ENCODE measurements around the gene YWHAB.

Gene YWHAB

DNA sequence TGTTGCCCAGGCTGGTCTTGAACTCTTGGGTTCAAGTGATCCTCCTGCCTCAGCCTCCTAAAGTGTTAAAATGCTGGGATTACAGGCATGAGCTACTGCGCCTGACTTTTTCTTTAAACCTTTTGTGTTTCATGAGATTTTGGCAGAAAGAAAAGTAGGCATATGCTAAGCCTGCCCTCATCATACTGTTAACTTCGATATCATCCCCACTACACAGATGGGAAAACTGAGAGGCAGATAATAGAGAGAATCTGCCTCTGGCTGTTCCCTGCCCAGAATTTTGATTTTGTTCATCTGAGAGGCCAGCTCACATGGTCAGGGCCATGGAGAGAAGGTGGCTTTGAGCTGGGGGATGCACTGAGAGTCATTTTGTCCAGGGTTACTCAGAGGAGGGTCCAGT is 31.9 kb downstream of the YWHAB start:
- DNase-seq: no peak

DNA sequence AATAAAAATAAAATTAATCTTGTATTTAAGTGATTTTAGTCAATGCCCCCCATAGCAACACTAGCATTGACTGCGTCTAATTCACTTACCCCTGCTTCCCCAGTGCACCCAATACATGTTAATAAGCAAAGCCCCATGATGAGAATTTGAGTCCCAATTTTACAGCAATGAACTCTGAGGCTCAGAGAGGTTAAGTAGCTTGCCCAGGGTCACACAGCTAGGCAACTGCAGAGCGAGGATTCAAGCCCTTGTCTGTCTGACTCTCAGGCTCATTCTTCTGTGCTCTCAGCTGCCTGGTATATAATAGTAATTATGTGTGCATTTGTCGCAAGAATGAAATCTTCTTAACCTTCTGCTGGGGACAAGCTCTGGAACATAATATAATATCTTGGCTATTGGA is 32.8 kb downstream of the YWHAB start:
- DNase-seq: no peak

DNA sequence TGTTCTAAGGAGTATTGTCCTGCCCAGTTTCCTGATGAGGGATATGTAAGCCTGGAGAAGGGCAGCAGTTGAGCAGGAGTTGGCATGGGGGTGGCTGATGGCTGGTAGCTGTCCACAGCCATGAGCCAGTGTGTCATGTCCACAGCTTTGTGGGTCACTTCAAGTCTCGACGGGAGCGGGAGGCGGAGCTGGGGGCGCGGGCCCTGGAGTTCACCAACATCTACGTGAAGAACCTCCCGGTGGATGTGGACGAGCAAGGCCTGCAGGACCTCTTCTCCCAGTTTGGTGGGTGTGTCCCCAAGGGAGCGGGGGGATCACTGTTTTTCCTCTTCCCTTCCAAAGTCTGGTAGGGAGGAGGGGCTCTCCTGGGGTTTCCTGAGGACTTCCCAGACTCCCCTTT is 33.3 kb downstream of the YWHAB start:
- no peak for DNase-seq

DNA sequence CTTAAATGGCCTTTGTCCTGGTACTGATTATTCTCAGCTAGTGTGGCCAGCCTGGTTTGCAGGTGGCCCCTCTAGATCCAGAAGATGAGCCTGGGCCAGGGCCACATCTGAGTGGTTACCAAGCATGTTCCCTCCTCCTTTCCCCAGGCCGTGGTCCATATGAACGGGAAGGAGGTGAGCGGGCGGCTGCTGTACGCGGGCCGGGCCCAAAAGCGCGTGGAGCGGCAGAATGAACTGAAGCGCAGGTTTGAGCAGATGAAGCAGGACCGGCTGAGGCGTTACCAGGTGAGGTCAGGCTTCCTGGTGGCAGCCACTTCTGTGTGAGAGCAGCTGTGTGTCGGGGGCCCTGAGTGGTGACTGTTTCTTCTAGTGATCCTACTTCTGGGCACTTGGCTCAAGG is 35.9 kb downstream of the YWHAB start:
- no peak for DNase-seq

DNA sequence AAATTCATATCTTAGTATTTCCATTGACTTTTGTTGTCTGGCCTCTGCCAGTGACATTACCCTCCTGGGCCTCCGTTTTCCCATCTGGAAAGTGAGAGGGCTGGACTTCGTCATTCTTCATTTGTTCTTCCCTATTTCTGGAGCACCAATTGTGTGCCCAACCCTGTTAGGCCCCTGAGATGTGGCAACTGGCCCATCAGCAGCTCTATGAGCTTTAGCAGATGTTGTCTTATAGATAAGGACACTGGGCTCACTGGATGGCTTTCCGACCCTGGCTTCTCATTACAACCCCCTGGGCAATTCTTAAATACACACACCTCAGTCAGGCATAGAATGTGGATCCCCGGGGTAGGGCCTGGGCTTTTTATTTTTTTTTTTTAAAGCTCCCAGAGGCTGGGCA is 39.0 kb downstream of the YWHAB start:
- no peak for DNase-seq

DNA sequence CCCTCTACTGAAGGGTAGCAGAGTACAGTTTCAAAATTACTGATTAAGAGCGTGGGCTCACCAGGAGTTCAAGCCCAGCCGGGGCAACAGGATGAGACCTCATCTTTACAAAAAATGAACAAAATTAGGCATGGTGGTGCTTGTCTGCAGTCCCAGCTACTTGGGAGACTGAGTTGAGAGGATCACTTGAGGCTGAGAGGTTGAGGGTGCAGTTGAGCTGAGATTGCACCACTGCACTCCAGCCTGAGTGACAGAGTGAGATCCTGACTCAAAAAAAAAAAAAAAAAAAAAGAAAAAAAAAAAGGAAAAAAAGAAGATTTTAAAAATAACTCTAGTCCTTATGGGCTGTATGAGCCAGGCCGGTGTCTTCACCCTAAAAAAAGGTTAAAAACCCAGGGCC is 43.1 kb downstream of the YWHAB start:
- no peak for DNase-seq

DNA sequence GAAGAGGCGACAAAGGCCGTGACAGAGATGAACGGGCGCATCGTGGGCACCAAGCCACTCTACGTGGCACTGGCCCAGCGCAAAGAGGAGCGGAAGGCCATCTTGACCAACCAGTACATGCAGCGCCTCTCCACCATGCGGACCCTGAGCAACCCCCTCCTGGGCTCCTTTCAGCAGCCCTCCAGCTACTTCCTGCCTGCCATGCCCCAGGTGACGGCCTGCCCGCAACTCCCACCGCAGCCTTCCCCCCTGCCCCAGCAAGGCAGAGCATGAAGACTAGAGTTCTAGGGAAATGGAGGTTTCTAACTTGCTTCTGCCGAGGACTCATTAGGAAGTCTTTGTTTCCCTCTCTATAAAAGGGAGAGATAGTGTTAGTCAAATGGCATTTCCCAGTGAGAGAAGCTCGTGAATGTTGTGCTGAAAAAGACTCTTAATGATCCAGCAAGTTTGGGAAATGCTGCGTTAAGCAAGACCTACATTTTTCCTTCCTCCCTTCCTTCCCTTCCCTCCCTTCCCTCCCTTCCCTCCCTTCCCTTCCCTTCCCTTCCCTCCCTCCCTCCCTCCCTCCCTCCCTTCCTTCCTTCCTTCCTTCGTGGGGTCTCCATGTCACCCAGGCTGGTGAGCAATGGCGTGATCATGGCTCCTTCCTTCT is 45.1 kb downstream of the YWHAB start:
- DNase-seq: no peak

DNA sequence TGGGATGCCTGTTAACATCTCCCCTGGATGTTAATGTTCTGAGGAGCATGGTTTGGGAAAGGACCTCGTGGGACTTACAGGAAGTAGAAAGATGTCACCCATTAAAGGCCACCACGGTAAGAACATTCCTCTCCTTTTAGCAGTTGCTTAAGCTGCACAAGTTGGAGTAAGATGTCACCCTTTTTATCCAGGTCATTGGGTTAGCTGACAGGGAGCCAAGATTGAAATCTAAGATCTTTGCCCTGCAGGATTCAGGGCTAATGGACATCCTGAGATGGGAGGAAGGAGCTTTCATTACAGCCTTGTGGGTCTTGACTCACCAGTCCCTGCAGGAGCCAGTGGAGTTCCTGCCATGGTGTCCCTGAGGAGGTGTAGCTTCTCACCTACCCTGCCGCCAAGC is 46.4 kb downstream of the YWHAB start:
- DNase-seq: no peak

DNA sequence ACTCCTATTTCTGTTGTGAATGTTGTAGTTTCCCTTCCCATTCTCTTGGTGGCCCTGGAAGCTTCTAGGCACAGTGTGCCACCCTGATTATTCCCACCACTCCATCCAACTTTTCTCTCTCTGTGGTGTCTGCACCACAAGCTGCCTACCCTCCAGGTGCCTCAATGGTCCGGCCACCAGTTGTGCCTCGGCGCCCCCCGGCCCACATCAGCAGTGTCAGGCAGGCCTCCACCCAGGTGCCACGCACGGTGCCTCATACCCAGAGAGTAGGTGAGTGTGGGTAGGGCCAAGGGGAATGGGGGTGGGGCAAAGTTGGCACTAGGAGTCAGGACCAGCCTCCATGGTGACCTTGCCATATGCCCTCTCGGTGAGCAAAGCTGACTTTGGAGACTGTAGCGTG is 47.4 kb downstream of the YWHAB start:
- no peak for DNase-seq

DNA sequence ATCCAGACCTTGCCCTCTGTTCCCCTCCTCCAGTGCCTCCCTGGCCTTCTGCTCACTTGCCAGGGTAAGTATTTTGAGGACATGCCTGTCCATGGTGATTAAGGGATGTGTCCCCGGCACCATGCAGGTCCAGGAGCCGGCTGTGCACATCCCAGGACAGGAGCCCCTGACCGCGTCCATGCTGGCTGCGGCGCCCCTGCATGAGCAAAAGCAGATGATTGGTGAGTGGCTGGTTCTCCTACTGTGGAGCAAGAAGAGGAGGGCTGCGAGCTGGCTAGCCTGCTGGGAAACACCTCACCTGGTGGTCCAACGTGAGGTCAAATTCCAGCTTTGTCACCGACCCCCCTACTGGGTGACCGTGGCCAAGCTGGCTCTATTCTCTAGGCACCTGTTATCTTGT is 51.0 kb downstream of the YWHAB start:
- no peak for DNase-seq

DNA sequence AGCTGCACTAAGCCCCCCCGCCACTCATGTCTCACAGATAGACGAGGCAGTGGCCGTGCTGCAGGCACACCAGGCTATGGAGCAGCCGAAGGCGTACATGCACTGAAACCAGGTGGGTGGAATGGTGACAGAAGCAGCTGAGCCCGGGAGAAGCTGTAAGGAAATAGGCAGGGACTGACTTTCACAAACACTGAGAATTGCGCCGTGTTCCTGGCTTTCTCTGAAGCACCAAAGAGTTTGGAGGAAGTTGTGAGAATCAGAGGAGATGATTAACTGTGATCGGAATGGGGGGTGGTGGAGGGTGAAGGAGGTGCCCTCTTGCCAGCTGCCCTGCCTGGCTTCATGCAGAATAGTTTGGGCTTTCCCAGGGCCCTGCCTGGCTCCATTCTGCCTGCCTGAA is 53.1 kb downstream of the YWHAB start:
- DNase-seq: no peak

DNA sequence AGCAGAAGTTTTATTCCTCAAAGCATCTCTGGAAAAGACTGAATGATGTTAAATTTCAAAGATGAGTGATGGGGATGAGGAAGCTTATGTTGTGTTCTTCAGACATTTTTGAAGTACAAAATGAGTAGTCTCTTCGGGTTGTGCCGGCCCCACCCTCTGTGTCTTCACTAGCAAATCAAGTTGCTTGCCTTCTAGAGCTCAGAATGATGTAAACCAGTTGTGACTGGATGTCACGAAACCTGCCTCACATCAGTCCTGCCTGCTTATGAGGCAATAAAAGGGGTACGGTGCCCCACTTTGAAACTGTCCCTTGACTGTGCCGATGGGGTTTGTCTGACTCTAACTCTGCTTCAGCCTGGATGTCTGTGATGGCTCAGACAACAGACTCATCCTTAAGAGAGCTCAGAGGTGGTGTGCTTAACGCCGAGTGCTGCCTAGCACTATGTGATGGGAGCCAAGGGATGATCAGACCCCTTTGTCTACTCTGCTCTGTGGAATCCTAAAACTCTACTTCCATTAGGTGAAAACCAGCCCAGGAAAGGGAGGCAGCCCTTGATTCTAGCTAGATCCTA is 55.7 kb downstream of the YWHAB start:
- DNase-seq: no peak

DNA sequence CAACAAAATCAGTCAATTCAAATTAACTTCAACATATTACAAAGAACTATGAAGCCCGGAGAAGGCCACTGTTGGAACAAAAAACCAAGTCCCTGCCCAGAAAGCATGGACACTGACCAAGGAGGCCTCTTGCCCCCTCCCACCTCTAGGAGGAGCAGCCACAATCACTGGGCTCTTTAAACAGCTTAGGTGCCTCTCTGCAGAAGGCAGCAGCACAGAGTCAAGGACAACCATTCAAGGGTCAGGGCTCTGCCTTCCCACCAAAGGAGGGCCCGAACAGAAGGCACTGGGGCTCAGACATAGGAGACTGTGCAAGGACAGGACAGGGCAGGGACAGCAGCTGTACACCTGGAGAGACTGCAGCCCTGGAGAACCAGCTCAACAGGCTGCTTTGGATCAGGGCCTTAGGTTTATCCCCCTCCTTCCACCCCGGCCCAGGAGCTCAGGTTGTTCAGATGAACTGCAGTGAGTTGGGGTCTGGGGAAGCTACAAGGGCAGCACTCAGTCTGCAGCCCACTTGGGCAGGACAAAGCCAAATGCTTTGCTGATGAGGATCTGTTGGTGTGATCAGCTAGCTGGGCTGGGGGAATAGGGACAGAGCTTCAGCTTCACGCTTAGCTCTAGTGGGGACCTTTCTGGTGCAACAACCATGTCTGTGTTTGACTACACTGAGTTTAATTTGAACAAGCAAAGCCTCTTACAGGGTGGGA is 56.9 kb downstream of the YWHAB start:
- no peak for DNase-seq

DNA sequence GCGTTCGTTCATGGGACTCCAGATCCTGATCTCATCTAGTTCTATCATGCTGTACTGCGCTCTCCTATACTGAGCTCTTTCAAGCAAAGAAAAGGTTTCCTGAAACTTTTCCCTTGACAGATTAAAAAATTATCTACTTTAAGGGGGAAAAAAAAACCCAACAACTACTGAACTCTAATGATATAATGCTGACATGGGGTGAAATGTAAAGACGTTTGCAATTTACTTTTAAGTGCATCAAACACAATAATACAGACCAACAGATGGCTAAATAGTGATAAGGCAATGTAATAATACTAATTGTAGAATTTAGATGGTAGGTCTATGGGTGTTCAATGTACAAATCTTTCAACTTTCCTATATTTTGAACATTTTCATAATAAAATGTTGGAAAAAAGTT is 58.3 kb downstream of the YWHAB start:
- no peak for DNase-seq

DNA sequence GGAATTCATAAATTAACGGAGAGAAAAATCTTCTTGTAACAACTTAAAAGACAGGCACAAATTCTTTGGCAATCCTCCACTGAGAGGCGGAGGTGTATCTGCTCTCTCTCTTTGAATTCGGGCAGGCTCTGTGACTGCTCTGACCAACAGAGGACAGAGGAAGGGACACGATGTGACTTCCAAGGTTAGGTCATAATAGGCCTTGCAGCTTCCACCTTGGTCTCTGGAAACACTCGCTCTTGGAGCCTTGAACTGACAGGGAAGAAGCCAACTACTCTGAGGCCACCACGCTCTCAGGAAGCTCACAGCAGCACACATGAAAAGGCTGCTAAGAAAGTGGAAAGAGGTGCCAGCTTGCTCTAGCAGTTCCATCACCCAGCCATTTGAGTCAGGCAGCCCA is 59.8 kb downstream of the YWHAB start:
- DNase-seq: no peak

DNA sequence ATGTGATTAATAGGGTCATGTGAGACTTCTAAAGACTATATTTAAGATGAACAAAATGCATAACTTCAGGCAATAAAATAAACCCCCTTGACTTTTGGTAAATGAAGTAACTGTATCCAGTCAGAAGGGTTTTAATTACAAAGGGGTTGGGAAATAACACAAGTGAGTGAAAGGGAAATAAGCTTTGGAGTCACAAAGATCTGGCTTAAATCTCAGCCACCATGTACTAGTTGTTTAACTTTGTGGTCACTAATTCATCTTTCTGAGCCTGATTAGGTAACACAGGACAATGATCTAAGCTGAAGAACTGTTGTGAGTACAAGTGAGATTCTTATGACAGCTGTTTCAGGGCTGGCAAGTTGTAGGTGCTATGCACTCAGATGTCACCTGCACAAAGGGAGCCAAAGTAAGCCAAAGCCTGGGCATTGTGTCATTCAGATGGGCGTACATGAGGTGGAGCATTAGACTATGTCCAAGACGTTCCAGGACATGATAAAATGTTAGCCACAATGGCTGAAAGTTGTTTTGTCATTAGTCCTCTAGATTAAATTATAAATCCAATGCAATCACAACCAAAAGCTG is 60.9 kb downstream of the YWHAB start:
- no peak for DNase-seq

DNA sequence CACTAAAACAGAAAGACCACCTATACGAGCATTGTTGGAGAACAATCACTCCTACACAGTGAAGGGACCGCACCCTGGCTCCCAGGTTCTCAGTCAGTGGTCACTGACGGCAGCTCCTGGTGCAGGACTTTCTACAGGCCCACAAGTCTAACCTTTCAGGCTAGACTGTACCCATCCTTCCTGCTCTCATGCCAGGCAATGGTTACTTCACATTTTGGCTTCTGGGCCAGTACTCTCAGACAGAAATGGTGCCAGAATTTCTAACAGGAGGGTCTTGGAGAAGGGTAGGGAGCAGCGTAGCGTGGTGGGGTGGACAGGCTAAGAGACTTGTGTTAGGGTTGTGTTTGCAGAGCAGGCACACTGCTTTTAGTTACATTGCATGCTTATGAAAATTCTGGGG is 62.6 kb downstream of the YWHAB start:
- no peak for DNase-seq

DNA sequence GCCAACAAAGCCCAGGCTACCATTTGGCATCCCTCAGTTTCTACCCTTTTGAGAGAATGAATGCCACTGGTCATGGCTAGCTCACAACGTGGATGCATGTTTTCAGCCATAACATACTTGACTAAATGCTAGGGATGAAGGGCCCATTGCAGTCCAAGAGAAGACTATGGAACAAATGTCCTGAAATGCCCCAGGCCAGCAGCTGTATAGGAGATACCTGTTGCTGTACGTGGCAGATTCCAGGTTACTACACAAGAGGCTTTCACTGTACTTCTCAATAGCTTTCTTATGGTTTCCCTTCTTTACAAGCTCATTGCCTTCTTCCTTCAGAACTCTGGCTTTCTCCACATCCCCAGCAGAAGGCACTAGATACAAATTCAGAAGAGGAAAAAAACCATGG is 63.0 kb downstream of the YWHAB start:
- DNase-seq: no peak

DNA sequence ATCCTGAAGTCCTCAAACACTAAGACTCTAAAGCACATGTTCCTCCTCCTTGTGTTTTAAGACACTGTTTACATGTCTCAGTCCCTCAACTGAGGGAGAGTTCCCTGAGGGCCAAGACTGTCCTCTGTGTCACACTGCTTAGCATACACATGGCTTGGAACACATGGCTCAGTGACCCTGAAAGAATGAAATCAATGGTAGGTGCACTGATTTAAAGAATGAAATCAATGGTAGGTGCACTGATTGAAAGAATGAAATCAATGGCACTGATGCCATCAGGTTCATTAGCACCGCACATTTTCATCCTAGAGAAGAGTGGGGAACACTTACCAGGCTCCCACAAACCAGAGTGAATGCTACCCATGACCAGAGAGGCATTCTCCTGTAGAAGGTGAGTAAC is 64.9 kb downstream of the YWHAB start:
- DNase-seq: no peak

DNA sequence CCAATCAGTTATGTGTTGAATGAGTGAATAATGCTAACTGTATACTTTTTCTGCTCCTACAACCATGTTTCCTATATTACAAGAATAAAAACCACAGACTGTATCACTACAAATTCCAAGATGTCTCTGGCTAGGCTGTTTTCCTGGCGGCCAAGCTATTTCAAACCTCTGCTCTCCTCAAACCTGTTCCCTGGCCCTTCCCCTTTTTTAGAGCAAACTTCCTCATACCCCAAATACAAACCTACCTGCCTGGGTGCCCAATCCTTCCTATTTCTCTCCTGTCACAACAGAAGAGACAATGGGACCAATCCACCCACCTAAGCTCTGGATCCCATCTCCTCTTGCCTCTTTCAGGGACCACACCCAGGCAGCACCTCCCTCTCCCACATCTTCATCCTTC is 67.2 kb downstream of the YWHAB start:
- no peak for DNase-seq

DNA sequence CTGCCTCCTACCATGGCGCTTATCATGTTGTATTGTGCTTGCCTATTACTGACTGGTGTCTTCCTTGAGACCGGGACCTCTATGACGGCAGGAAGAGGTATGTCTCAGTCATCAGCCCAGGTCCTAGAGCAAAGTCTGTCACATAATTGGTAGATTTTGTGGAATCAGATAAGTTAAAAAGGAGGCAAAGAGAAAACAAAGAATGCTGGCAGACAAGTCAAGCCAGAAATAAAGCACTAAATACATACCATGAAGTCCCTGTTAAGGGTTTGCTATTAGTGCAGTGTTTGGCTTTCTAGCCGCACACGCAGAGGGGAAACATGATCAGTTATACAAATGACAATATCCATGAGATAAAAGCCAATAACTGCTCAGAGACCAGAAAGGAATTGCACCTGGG is 68.7 kb downstream of the YWHAB start:
- DNase-seq: no peak

DNA sequence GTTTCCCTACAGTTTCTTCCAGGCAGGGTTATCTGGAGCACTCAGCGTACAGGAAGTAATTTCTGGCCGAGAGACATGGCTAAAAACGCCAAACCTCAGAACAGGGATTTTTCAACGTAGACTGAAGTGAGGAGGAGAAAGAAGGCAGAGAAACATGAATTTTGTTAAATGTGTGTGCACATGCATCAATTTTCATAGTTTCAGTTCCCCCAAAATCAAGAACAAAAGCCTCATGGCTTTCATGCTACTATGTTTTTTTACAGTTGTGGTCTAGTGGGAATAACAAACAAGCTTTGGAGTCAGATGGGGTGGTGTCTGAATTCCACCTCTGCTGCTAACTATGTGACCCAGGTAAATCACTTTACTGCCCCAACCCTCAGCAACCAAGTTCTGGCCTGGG is 69.8 kb downstream of the YWHAB start:
- no peak for DNase-seq

DNA sequence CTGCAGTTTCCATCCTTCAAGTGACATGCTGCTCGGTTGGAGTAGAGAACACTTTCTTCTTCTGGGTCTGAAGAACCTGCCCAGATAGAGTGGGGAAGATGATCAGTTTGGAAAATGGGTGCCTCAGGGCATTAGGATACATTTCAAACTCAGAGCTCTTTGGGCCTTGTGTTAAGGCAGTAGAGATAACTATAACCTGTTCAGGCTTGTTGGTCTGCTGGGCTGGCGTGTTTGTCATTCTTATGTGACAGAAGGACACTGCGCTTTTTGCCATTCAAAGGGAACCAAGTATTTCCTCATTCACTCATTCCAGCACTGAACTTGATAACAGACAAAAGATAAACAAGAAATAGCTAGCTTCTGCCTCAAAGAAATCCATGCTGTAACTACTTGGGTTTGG is 70.9 kb downstream of the YWHAB start:
- DNase-seq: no peak

All from DMS79 (cell line).